GM21526 (cell line): ENCODE data around the gene SMIM1.
A peak's percentile ranks its signal among the peaks of the same experiment; 100 is the strongest.
"Not testable (repeated sequence)": the region's sequence is repeated elsewhere in the genome, so short reads cannot be mapped to it uniquely, and the experiment has no call there.

ENCODE experiments used
- ATAC-seq: cut with Tn5 transposase; IDR thresholded peaks from one replicate; pipeline ENCODE4 v1.9.1; 2021; ENCODE audit warnings: moderate library complexity; ENCODE audit not compliant: unreplicated experiment, low FRiP score

The SMIM1 gene

GRCh38 chr1:3736131-3736561 is 36.4 kb upstream of the SMIM1 start:
- no peak for ATAC-seq

GRCh38 chr1:3736708-3737107 is 35.8 kb upstream of the SMIM1 start:
- ATAC-seq = no peak

- no peak for ATAC-seq
Measured at GRCh38 chr1:3738943-3739342, 33.6 kb upstream of the SMIM1 start.

- ATAC-seq = no peak
Measured at GRCh38 chr1:3740042-3740441, 32.5 kb upstream of the SMIM1 start.

GRCh38 chr1:3740752-3741151 is 31.8 kb upstream of the SMIM1 start:
- no peak for ATAC-seq

- no peak for ATAC-seq
Measured at GRCh38 chr1:3741566-3742438, 30.7 kb upstream of the SMIM1 start.

GRCh38 chr1:3742439-3743298 is 29.9 kb upstream of the SMIM1 start:
- no peak for ATAC-seq

- ATAC-seq = no peak
Measured at GRCh38 chr1:3743421-3743820, 29.1 kb upstream of the SMIM1 start.

GRCh38 chr1:3743826-3744225 is 28.7 kb upstream of the SMIM1 start:
- ATAC-seq = no peak

- ATAC-seq = no peak
Measured at GRCh38 chr1:3744646-3745045, 27.9 kb upstream of the SMIM1 start.

GRCh38 chr1:3745071-3745470 is 27.5 kb upstream of the SMIM1 start:
- ATAC-seq = no peak

- no peak for ATAC-seq
Measured at GRCh38 chr1:3745590-3746381, 26.8 kb upstream of the SMIM1 start.

GRCh38 chr1:3746389-3746829 is 26.1 kb upstream of the SMIM1 start:
- no peak for ATAC-seq

GRCh38 chr1:3746830-3747521 is 25.6 kb upstream of the SMIM1 start:
- peak; percentile 93 for ATAC-seq

GRCh38 chr1:3747522-3747848 is 25.1 kb upstream of the SMIM1 start:
- no peak for ATAC-seq

GRCh38 chr1:3747903-3748302 is 24.6 kb upstream of the SMIM1 start:
- no peak for ATAC-seq

- ATAC-seq = not testable (repeated sequence)
Measured at GRCh38 chr1:3748316-3748900, 24.1 kb upstream of the SMIM1 start.

GRCh38 chr1:3749512-3749911 is 23.0 kb upstream of the SMIM1 start:
- ATAC-seq = no peak

GRCh38 chr1:3750741-3751140 is 21.8 kb upstream of the SMIM1 start:
- no peak for ATAC-seq

GRCh38 chr1:3752400-3752945 is 20.1 kb upstream of the SMIM1 start, which contains the start of gene CCDC27:
TSS of gene CCDC27 (plus strand) at chr1:3752450. CDS start at chr1:3752482, 32 bp downstream.
- ATAC-seq = no peak
